HG03575 (cell line): Measurements from ENCODE around the gene ATP5ME.
"Not testable (repeated sequence)": the region's sequence is repeated elsewhere in the genome, so short reads cannot be mapped to it uniquely, and the experiment has no call there.

Source experiments
- ATAC-seq: cut with Tn5 transposase; IDR thresholded peaks from one replicate; pipeline ENCODE4 v1.9.1; 2021; ENCODE audit not compliant: unreplicated experiment, insufficient number of reproducible peaks, low FRiP score; ENCODE audit errors: extremely low read depth

Gene ATP5ME

DNA sequence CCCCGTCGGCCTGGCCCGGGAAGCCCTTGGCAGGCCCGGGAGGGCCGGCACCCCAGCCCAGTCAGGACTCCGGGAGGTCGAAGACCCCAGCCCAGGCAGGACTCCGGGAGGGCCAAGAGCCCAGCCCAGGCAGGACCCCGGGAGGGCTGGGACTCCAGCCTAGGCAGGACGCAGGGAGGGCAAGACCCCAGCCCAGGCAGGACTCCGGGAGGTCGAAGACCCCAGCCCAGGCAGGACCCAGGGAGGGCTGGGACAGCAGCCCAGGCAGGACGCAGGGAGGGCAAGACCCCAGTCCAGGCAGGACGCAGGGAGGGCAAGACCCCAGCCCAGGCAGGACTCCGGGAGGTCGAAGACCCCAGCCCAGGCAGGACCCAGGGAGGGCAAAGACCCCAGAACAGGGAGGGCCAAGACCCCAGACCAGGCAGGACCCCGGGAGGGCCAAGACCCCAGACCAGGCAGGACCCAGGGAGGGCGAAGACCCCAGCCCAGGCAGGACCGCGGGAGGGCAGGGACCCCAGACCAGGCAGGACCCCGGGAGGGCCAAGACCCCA, 32.1 kb upstream of the ATP5ME start:
- ATAC-seq, result not testable (repeated sequence)

DNA sequence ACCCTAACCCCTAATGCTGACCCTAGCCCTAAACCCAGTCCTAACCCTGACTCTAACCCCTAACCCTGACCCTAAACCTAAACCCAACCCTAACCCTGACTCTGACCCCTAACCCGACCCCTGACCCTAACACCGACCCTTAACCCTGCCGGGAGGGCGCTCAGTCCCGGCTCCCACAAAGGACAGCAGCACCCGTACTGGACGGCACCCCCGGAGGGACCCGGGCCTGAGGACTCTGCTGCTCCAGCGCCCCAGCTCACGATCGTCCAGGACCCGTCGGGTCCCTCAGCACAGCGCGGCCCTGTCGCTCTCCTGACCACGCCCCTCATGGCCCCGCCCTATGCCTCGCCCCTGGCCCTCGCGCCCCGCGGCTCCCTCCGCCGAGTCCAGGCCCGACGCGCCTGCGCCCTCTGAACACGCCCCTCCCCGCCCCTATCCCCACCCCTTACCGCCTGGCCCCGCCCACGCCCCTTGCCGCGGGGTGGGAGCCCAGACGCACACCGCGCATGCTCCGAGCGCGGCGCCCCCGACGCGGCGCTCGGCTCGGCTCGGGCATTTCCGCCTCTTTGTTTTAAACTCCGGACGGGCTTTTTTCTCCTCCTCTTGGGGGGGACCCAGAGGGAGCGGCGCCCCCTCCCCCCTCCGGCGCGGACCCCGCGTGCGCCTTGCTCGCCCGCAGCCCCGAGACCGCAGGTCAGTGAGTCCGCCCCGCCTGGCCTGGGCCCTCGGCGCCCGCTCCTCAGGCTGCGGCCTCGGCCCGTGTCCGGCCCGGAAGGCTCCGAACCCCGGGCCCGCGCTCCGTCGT, 31.4 kb upstream of the ATP5ME start, which contains the start of gene PCGF3:
Gene PCGF3, plus strand, starts transcription at position 555 of the 805 bp plus-strand sequence. CDS start 27,849 bp downstream, outside the sequence.
- peak; percentile 58 for ATAC-seq

DNA sequence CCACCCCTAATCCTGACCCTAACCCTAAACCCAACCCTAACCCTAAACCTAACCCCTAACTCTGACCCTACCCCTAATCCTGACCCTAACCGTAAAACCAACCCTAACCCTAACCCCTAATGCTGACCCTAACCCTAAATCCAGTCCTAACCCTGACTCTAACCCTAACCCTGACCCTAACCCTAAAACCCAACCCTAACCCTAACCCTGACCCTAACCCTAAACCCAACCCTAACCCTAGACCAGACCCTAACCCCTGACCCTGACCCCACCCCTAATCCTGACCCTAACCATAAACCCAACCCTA, 30.8 kb upstream of the ATP5ME start:
- ATAC-seq, result no peak

DNA sequence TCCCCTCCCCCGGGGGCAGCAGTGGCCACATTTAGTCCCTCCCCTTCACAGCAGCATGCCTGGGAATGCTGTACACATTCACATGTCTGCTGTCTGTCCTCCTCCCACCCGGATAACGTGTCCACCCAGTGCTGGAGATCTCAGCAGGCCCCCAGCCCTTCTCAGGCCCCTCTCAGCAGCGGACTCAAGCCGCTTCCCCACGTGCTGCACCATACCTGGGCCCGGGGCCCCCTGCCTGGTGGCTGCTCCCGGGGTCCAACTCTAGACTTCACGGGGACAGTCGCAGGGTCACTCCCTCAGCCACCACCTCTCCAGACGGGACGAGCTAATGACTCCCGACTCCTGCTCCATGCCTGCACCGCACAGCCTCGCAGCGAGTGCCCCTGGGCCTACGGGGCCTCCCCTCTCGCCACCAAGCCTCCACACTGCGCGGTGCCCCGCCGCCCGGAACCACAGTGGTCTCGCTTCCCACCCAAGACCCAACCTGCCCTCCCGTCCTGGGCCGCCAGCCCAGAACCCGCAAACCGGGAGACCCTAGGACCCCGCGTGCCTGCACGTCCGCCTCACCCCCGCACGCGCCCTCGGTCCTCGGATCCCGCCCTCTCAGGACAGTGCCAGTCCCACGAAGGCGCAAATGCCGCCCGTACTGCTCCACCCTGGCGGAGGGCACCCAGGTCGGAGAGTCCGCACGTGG, 30.3 kb upstream of the ATP5ME start:
- no peak for ATAC-seq

DNA sequence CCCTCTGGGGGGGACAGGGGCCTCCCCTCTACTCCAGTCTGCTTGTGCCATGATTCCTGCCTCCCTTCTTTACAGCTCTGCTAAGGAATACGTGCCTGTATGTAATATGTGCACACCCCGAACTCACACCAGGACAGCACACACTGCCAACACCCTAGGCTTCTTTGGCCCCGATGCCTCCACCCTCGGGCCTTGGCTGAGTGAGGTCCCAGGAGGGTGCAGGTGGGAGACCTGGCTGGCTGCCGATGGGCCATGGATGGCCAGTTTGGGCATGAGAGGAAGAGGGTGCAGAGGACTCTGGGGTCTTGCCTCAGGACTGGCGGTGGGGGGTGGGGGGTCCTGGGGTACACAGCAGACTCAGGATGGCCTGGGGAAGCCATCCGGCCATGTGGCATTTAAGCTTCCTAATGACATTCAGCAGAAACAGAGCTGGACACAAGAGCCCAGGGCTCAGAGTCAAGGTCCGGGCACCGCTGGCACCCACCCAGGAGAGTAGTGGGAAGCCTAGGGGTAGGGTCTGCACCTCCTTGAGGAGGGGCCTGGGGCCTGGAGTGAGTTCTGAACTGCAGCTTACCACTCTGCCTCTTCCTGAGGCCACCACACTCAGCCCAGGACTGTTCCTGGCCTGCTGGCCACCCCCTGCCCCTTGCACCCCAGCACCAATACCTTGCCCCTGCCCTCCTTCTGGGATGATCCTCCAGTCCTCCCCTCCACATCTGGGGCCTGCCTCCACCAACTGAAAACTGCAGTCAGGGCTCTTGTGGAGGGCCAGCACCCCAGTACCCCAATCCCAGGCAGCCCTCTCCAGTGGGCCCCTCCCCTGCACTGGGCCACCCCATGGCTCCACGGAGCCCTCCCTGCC, 29.5 kb upstream of the ATP5ME start:
- ATAC-seq, result no peak

DNA sequence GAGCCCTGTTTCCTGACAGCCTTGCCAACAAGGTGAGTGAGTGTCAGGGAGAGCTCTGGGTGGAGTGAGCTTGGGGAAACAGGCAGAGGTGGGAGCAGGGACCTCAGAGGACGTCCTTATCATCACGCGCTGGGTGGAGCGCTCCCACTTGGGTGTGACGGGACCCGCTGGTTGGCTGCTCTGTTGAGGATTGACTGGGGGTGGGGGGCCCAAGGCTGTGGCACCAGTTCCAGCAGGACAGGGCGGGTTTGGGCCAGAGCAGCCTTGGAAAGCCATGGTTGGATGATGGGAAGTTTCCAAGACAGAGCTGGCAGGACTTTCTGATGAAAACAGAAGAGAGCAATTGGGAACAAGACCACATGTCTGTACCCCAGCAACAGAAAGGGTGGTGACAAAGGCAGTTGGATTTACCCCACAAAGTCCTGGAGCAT, 28.6 kb upstream of the ATP5ME start:
- no peak for ATAC-seq

DNA sequence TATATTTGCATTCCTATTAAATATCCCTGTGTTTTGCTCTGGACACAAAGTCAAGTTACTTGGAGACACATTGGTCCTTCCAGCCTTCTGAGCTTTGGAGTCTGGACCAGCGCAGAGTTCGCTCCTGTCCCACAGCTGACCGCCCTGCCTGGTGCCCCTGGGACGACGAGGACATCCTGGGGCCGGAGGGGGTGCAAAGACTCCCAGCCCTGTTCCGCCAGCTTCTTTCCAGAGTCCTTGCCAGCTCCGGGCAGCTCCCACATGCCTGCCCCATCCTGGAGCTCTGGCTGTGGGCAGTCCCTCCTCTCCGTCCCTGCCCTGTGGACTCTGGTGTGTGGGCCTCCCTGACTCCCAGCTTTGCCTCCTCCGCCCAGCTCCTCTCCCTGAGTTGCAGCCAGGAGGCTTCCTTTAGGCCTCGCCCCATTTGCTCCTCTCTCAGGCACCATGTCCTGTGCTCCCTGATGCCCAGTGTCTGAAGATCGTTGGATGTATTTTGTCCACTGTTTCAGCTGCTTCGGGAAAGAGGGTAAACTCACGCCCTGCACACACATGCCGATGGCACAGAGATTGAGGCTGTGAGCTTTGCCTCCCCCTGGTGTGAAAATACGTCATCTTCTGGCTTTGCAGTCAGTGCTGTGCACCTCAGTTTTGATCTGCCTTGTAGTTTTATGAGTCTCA, 26.6 kb upstream of the ATP5ME start:
- no peak for ATAC-seq

DNA sequence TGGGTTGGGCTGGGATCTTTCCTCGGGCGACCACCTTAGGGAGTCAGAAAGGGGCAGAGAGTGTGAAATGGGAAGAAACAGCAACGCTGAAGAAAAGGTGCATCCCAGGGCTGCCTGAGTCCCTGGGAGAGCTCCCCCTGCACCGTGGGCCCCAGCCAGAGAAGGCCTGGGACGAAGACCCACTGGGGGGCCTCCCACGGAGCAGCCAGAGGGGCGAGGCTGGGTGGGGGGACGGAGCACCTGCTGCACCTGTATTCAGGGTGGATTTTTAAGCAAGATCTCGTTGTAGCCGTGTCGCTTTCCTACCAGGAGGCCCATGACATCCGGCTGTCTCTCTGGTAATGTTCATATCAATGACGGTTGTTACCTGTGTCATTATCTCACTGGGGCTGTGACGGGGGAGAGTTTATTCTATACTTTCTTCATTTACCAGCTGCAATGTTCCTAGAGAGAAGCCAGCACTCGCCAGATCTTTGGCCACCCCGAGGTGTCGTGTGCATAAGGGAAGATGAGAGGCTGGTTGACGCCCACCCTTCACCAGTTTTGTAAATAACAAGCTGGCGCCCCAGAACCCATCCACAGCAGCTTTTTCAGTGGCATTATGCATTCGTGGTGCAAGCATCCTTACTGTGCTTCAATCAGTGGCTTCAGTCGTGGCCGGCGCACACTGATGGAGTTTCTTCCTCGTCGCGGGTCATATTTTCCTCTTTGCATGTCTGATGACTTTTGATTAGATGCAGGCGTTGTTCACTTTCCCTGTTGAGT, 25.9 kb upstream of the ATP5ME start:
- no peak for ATAC-seq

DNA sequence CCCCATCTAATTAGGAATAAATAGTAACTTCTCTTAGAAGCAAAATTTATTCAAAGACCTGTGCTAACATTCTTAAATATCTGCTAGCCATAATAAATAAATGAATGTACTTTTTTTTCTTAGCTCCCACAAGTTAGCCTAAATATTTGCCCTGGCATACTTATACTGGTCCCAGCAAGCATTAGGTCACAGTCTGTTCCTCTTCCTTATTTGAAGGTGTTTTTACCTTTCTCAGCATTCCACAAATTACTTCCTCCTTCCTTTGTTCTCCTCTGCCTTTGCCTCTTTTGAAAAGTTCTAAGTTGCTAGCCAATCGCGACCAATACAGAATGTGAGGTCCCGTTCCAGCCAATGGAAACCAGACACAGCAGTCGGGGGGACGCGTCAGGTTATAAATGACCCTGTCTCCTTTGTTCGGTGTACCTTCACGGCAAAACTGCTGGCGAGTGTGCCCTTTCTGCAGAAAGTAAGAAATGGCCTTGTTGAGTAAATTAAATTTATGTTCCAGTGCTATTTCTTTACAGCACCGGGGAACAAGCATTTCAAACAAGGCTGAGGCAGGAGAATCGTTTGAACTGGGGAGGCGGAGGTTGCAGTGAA, 20.4 kb upstream of the ATP5ME start:
- ATAC-seq, result not testable (repeated sequence)

DNA sequence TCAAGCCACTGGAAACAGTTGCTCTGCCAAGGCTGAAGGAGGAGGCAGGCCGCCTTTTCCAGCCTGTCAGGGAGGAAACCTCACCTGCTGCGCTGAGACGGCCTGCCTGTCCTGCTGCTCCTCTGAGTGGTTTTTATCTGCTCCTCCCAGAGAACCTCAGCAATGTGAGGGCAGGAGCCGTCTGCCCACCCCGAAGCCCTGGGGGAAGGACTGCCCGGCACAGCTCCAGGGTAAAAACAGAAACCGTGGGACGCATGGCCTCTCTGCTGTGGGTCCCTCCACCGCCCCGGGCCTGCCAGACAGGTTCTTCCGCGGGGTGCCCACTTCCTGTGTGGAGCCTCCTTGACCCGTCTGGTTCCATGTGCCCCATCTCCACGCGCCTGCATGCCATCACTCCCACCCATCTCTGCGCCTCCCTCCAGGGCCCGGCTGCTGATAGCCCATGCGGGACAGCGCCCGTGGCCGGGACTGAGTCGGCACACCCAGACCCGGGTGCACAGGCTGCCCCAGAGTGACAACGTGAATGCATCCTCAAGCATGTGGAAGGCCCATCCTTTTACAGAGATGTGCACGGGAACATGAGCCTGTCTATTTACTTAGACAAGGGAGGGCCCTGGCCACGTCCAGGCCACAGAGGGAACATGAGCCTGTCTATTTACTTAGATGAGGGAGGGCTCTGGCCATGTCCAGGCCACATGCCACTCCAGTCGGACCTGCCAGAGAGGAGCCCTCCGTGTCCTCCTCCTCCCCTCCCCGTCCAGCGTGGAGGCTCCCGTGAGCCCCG, 18.9 kb upstream of the ATP5ME start:
- no peak for ATAC-seq

DNA sequence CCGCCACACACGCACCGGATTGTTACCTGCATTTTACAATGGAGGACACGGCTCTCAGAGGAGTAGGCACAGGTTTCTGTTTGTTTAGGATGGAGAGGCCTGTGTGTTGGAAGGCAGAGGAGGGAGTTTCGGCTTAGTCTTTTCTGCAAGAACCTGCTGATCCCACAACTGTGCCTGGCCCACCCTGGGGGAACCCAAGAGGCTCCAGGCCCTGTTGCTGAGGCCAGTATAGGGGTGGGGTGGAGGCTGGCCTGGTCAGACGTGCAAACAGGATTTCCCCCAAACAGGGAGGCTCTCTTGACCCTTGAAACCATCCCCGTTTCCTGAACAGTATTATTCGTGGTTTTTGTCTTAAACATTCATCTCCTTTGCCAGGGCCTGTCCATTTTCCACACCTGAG, 15.6 kb upstream of the ATP5ME start:
- no peak for ATAC-seq

DNA sequence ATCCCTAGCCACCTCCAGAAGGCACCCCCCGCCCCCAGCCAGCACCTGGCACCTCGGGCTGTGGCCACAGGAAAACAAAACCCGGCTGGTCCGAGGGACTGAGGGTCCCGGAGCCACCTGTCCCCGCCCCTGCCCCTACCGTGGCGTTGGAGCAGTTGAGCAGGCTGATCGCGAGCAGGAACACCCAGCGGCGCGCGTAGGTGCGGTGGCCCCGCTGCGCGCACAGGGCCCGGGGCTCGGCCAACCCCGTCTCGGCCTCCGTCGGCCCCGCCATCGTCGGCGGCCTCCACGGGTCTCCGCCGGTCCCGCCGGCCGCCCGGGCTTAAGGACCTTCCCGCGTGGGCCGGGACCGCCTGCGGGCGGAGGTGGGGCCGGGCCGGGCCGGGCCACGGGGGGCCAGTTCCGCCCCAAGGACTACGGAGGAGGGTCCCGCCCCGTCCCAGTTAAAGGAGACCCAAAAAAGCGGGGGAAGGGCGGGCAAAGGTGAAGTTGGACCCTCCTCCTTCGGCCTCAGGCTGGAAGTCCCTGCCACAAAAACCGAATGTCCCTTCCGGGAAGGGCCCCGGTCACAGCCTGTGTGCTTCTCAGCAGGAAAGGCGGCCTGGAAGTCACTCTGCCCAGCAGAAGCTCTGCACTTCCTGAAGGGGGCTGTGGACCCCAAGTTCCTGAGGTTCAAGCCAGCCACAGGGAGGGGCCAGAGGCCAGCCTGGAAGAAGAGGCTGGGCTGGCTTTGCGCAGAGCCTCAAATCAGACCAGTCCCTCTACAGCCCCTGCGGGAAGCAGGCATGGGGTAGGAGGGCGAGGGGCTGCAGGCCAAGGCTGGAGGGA, 15.0 kb upstream of the ATP5ME start, which contains the start of gene SLC49A3:
Gene SLC49A3, minus strand, starts transcription at position 298 of the 828 bp plus-strand sequence. Its CDS starts 24 bp downstream, at position 274.
- ATAC-seq, result no peak

DNA sequence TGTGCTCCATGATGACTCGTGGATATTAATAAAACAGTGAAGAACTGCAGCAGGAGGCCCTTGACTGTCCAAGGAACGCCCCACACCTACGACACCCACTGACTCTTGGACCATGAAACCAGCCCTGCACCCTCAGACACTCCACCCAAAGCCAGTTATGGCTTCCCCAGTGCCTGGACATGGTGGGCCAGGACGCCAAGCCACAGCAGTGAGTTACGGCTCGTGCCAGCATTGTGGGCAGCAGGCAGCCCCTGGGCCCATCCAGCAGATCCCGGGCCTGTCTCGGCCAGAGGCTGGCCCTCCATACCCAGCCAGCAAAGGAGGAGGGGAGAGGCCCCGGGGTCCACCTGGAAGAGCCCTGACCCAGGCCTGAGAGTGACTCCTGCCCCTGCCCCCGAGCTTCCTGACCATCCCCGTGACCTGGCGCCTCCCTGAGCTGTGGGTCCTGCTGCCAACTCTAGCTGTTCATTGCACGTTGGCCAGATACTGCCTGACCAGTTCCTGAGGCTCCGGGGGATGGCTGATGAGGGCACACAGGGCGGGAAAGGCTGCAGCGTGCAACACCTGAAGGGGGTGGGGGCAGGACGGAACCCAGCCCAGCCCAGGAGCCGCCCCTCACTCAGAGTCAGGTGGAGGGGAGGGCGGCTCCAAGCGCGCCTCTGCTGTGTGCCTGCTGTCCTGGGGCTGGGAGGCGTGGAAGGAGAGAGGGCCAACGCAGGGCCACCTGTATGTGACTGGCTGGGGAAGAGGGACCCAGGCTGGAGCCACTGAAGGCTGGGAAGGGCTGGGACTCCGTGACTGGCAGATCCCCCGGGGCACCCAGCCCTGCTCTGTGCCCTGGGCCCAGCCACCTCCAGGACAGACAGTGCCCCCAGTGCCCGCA, 14.1 kb upstream of the ATP5ME start:
- ATAC-seq, result no peak

DNA sequence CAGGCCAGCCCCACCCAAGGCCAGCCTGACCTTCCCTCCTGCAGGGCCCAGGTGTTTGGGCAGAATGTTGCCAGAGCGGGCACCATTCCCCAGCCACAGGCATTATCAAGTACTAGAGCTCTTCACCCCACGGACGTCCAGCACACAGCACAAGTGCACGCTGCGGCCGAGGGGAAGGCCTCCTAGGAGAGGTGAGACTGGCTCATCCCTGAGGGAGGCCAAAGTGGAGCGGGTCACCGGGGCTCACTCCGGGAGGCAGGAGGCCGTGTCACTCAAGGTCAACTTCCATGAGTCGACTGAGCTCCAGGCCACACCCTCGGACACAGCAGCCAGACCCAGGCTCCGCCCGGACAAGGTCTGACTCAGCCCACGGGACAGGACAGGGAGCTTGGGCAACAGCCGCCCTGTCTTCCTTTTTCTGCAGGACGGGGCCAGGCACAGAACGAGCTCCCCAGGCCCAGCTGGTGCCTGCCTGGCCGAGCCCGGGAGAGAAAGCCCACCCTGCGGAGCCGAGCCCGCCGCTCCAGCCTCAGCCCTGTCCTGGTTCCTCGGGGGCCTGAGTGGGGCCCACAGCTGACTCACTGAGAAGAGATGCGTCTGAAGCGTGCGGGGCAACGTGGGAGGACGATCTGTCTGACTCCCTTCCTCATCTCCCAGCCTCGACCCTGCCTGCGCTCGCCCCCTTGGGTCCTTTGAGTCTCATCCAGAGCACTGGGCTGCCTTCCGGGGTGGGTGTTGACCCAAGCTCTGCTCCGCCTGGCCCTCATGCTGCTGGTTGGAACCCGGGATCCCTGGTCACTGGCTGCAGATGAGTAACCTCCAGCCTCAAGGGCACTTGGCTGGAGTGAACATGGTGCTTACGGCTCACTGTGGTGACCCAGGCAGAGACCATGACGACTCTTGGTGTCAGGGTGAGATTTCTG, 13.2 kb upstream of the ATP5ME start:
- no peak for ATAC-seq
